ENCODE measurements around the gene PLCB1. TPM values are rescaled to one million over a fixed set of nuclear protein-coding genes. Genes with fewer than 3 reads are reported as not detected.
A peak's percentile ranks its signal among the peaks of the same experiment; 100 is the strongest.

The PLCB1 gene
- total RNA-seq, 1 donor, result 13.4 TPM

- H3K4me3 ChIP-seq (ENCODE audit: insufficient read depth, low read length), result no peak overlapping the region
- H3K4me2 ChIP-seq (ENCODE audit: insufficient read depth, low read length), result no peak overlapping the region
- no peaks in the 10 kb centered on the region for H3K9me3 ChIP-seq (ENCODE audit: low read depth, low read length)
- no peak for TF ChIP-seq CTCF (IDR thresholded peaks at IDR 0.05; ENCODE audit: extremely low read depth, low read depth, low read length)
- H3K27me3 ChIP-seq (ENCODE audit: insufficient read depth, low read length), result no peaks in the 10 kb centered on the region
- H3K27ac ChIP-seq (ENCODE audit: low read depth, low read length), result no peak overlapping the region
- no peaks in the 10 kb centered on the region for H4K20me1 ChIP-seq (ENCODE audit: insufficient read depth, low read length)
- no peak overlapping the region for H2AFZ ChIP-seq (ENCODE audit: low read length)
- DNase-seq (ENCODE audit: insufficient read length, low spot score, missing footprints), result no peak
- no peaks in the 10 kb centered on the region for H3K4me1 ChIP-seq (ENCODE audit: insufficient read depth, low read length)
- no peaks in the 10 kb centered on the region for H3K79me2 ChIP-seq (ENCODE audit: insufficient read depth, low read length)
- no peaks in the 10 kb centered on the region for H3K36me3 ChIP-seq (ENCODE audit: insufficient read depth, low read length)
Observed at GRCh38 chr20:8924539-8924938, 792.5 kb downstream of the PLCB1 start.

DNA sequence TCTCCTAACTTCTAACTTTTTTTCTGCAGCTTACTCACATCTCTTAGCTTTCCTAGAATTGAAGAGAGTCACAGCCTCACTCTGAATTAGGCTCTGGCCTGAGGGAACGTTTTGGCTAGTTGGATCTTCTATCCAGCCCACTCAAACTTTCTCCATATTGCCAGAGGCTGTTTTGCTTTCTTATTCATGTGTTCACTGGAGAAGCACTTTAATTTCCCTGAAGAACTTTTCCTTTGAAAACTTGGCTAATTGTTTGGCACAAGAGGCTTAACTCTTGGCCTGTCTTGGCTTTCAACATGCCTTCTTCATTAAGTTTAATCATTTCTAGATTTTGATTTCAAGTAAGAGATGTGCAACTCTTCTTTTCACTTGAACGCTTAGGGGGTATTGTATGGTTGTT lies 798.7 kb downstream of the PLCB1 start:
- no peaks in the 10 kb centered on the region for H3K9me3 ChIP-seq (ENCODE audit: low read depth, low read length)
- H3K27me3 ChIP-seq (ENCODE audit: insufficient read depth, low read length), result no peaks in the 10 kb centered on the region
- no peak for TF ChIP-seq CTCF (IDR thresholded peaks at IDR 0.05; ENCODE audit: extremely low read depth, low read depth, low read length)
- H3K4me3 ChIP-seq (ENCODE audit: insufficient read depth, low read length), result no peak overlapping the region
- H3K36me3 ChIP-seq (ENCODE audit: insufficient read depth, low read length), result no peaks in the 10 kb centered on the region
- DNase-seq (ENCODE audit: insufficient read length, low spot score, missing footprints), result no peak
- H4K20me1 ChIP-seq (ENCODE audit: insufficient read depth, low read length), result no peaks in the 10 kb centered on the region
- no peak overlapping the region for H2AFZ ChIP-seq (ENCODE audit: low read length)
- H3K4me2 ChIP-seq (ENCODE audit: insufficient read depth, low read length), result no peak overlapping the region
- H3K27ac ChIP-seq (ENCODE audit: low read depth, low read length), result no peak overlapping the region
- peaks cover 22% of the 10 kb centered on the region for H3K4me1 ChIP-seq (ENCODE audit: insufficient read depth, low read length)
- no peaks in the 10 kb centered on the region for H3K79me2 ChIP-seq (ENCODE audit: insufficient read depth, low read length)

- TF ChIP-seq CTCF (IDR thresholded peaks at IDR 0.05; ENCODE audit: extremely low read depth, low read depth, low read length), result no peak
- Histone ChIP-seq H3K4me2 (ENCODE audit: insufficient read depth, low read length) (peak overlapping the region; percentile 19), H3K27ac (ENCODE audit: low read depth, low read length) (peak overlapping the region; percentile 87), H3K4me1 (ENCODE audit: insufficient read depth, low read length) (peaks cover 22% of the 10 kb centered on the region), H3K4me3 (ENCODE audit: insufficient read depth, low read length) (no peak overlapping the region), H3K79me2 (ENCODE audit: insufficient read depth, low read length) (no peaks in the 10 kb centered on the region), H3K9me3 (ENCODE audit: low read depth, low read length) (no peaks in the 10 kb centered on the region), H4K20me1 (ENCODE audit: insufficient read depth, low read length) (no peaks in the 10 kb centered on the region), H3K27me3 (ENCODE audit: insufficient read depth, low read length) (no peaks in the 10 kb centered on the region), H3K36me3 (ENCODE audit: insufficient read depth, low read length) (no peaks in the 10 kb centered on the region), H2AFZ (ENCODE audit: low read length) (no peak overlapping the region)
- peak; percentile 72 for DNase-seq (ENCODE audit: insufficient read length, low spot score, missing footprints)
Observed at GRCh38 chr20:8932192-8933165, 800.4 kb downstream of the PLCB1 start.

GRCh38 chr20:8933381-8933807 lies 801.3 kb downstream of the PLCB1 start:
- Histone ChIP-seq H3K36me3 (ENCODE audit: insufficient read depth, low read length) (no peaks in the 10 kb centered on the region), H3K27me3 (ENCODE audit: insufficient read depth, low read length) (no peaks in the 10 kb centered on the region), H3K4me3 (ENCODE audit: insufficient read depth, low read length) (no peak overlapping the region), H3K27ac (ENCODE audit: low read depth, low read length) (peak overlapping the region; percentile 87), H3K9me3 (ENCODE audit: low read depth, low read length) (no peaks in the 10 kb centered on the region), H4K20me1 (ENCODE audit: insufficient read depth, low read length) (no peaks in the 10 kb centered on the region), H3K4me2 (ENCODE audit: insufficient read depth, low read length) (peak overlapping the region; percentile 0), H2AFZ (ENCODE audit: low read length) (no peak overlapping the region), H3K79me2 (ENCODE audit: insufficient read depth, low read length) (no peaks in the 10 kb centered on the region), H3K4me1 (ENCODE audit: insufficient read depth, low read length) (peaks cover 22% of the 10 kb centered on the region)
- DNase-seq (ENCODE audit: insufficient read length, low spot score, missing footprints), result peak; percentile 57
- no peak for TF ChIP-seq CTCF (IDR thresholded peaks at IDR 0.05; ENCODE audit: extremely low read depth, low read depth, low read length)
